B cell (primary cell): ENCODE data around the gene EEFSEC. TPM values are rescaled to one million over a fixed set of nuclear protein-coding genes. Genes with fewer than 3 reads are reported as not detected.

Experiments
- ATAC-seq: fragments of 200-7000 bp; cut with Tn5 transposase; one replicate; pipeline ENCODE4 v1.10.0; 2021; ENCODE audit warnings: low read depth, mild to moderate bottlenecking, moderate number of reproducible peaks, moderate library complexity
- CTCF ChIA-PET: fragments of 350-600 bp; sonication (Branson Sonifier 250); formaldehyde crosslinking; loops from one replicate; lab custom pipeline; 2021; ENCODE audit warnings: antibody characterized with exemption, inconsistent platforms; lab: Charles Lee
- POLR2A ChIA-PET: fragments of 350-600 bp; sonication (Branson Sonifier 250); formaldehyde crosslinking; loops from one replicate; lab custom pipeline; 2021; ENCODE audit warnings: antibody characterized with exemption; lab: Charles Lee
- DNase-seq: peaks from one replicate; pipeline ENCODE4 v3.0.0; 2013
- H2AFZ ChIP-seq: 2 replicates; pipeline ENCODE4 v1.6.1; 2012; ENCODE audit warnings: mild to moderate bottlenecking, low read depth, low read length; ENCODE audit not compliant: insufficient read depth, poor library complexity, severe bottlenecking
- H3K27ac ChIP-seq, 2 donors: 1 replicate in 1 of 2; 2 replicates in 1 of 2; pipeline ENCODE4 v1.5.1; 2012 to 2013; ENCODE audit warnings: low read length in 2 of 2, mild to moderate bottlenecking in 2 of 2, moderate library complexity in 1 of 2
- H3K27me3 ChIP-seq, 4 experiments: fragments of 200-600 bp in 1 of 4; sonication (generic) in 1 of 4; replicated peaks in 1 of 4; 1 replicate in 2 of 4; 2 replicates in 2 of 4; pipeline versions ENCODE4 v1.6.1 to v1.7.0; 2013 to 2016; ENCODE audit warnings: low read length in 3 of 4, mild to moderate bottlenecking in 2 of 4, mixed read lengths in 1 of 4, moderate library complexity in 1 of 4; ENCODE audit not compliant: insufficient read depth in 4 of 4, control insufficient read depth in 3 of 4; ENCODE audit errors: control extremely low read depth in 1 of 4
- H3K36me3 ChIP-seq, 2 experiments: replicated peaks in 1 of 2; 1 replicate in 1 of 2; 2 replicates in 1 of 2; pipeline versions ENCODE4 v1.6.1 to v1.7.1; 2013; ENCODE audit warnings: low read length in 1 of 2; ENCODE audit not compliant: insufficient read depth in 2 of 2, control insufficient read depth in 1 of 2; ENCODE audit errors: control extremely low read depth in 1 of 2, extremely low read depth in 1 of 2
- H3K4me1 ChIP-seq, 2 donors: fragments of 200-600 bp in 1 of 2; sonication (generic) in 1 of 2; 1 replicate in 1 of 2; 2 replicates in 1 of 2; pipeline versions ENCODE4 v1.5.1 to v1.6.1; 2013 to 2017; ENCODE audit warnings: low read length in 2 of 2; ENCODE audit not compliant: control insufficient read depth in 2 of 2, insufficient read depth in 2 of 2
- H3K4me2 ChIP-seq: replicated peaks from 2 replicates; pipeline ENCODE3; 2012; ENCODE audit warnings: mild to moderate bottlenecking, low read depth, low read length; ENCODE audit not compliant: poor library complexity, severe bottlenecking
- H3K4me3 ChIP-seq, 5 experiments: fragments of 200-600 bp in 1 of 5; sonication (generic) in 1 of 5; 1 replicate in 3 of 5; 2 replicates in 2 of 5; pipeline versions ENCODE4 v1.5.1 to v1.7.0; 2011 to 2016; ENCODE audit warnings: low read length in 4 of 5, mild to moderate bottlenecking in 4 of 5, low read depth in 2 of 5, control low read depth in 1 of 5, moderate library complexity in 1 of 5; ENCODE audit not compliant: insufficient read depth in 1 of 5; ENCODE audit errors: control extremely low read depth in 1 of 5, extremely low read depth in 1 of 5
- H3K79me2 ChIP-seq: fragments of 200-600 bp; sonication (generic); one replicate; pipeline ENCODE4 v1.6.0; 2016; ENCODE audit warnings: low read length; ENCODE audit not compliant: control insufficient read depth, insufficient read depth
- H3K9ac ChIP-seq: fragments of 200-600 bp; sonication (generic); 2 replicates; pipeline ENCODE4 v1.6.1; 2017; ENCODE audit warnings: mild to moderate bottlenecking, low read length, moderate library complexity
- H3K9me3 ChIP-seq, 3 donors: one replicate each; pipeline versions ENCODE4 v1.6.1 to v1.7.1; 2013; ENCODE audit warnings: low read length in 2 of 3; ENCODE audit not compliant: control insufficient read depth in 2 of 3, insufficient read depth in 1 of 3; ENCODE audit errors: control extremely low read depth in 1 of 3
- H4K20me1 ChIP-seq: 2 replicates; pipeline ENCODE4 v1.6.0; 2012; ENCODE audit warnings: mild to moderate bottlenecking, low read length; ENCODE audit not compliant: insufficient read depth, control insufficient read depth, poor library complexity, severe bottlenecking
- H3K27ac Mint-ChIP-seq: one replicate; pipeline ENCODE4 v1.8.0; 2021; ENCODE audit warnings: mixed read lengths
- H3K27me3 Mint-ChIP-seq: one replicate; pipeline ENCODE4 v1.8.0; 2021; ENCODE audit warnings: mixed read lengths
- H3K4me1 Mint-ChIP-seq: one replicate; pipeline ENCODE4 v1.8.0; 2021; ENCODE audit warnings: mixed read lengths
- H3K4me3 Mint-ChIP-seq: one replicate; pipeline ENCODE4 v1.8.0; 2021; ENCODE audit warnings: mixed read lengths
- H3K9me3 Mint-ChIP-seq: one replicate; pipeline ENCODE4 v1.8.0; 2022; ENCODE audit warnings: mixed read lengths; ENCODE audit not compliant: insufficient read depth
- EZH2 ChIP-seq: IDR thresholded peaks from 2 replicates; pipeline ENCODE4 v1.6.1; 2012; ENCODE audit warnings: borderline replicate concordance, low read depth, mild to moderate bottlenecking, moderate library complexity, low read length; ENCODE audit not compliant: insufficient read depth, poor library complexity, severe bottlenecking
- WGBS: methylation state at CpG from one replicate; pipeline ENCODE4 v1.1.5; 2013; ENCODE audit warnings: missing lambda C conversion rate; ENCODE audit not compliant: insufficient coverage; 5-methylcytosine and 5-hydroxymethylcytosine counted together
- intact Hi-C: fragments of 100-400 bp; cut with micrococcal nuclease; formaldehyde crosslinking; loops from one replicate; pipeline ENCODE4 v1.10.0; 2022
- polyA plus RNA-seq: library from polyadenylated mRNA; depleted of rRNA; stranded (reverse); fragments of >200 nt; gene quantifications from 2 replicates; pipeline ENCODE4 v1.2.3, GENCODE V29; 2012
- total RNA-seq, 2 donors: library from RNA; stranded (reverse); fragments of 120-200 nt in 1 of 2; gene quantifications; 1 replicate in 1 of 2; 2 replicates in 1 of 2; pipeline versions ENCODE4 v1.2.3 to v1.2.4, GENCODE V29; 2013 to 2022
- TF ChIP-seq, protein P1 (sequence below): fragments of 200-600 bp; IDR thresholded peaks from one replicate; pipeline ENCODE4 v1.8.0; 2022; ENCODE audit warnings: antibody characterized with exemption, mild to moderate bottlenecking

The EEFSEC gene
- total and polyA plus RNA-seq, 2 donors (not counting 1 experiment from before 2014, with no cell fraction given) = 17.9 to 18.4 TPM

GRCh38 chr3:128422762-128423524 lies 269.7 kb downstream of the EEFSEC start:
- no peaks in the 10 kb centered on the region for H3K4me1 Mint-ChIP-seq

More at GRCh38 chr3:128422762-128423524, 269.7 kb downstream of the EEFSEC start:
- Mint-ChIP-seq H3K27me3 (peaks cover 6% of the 10 kb centered on the region), H3K4me3 (no peak overlapping the region), H3K9me3 (no peaks in the 10 kb centered on the region), H3K27ac (no peak overlapping the region)
- Histone ChIP-seq H3K4me2 (no peak overlapping the region), H3K9me3 (peaks cover 0 to 12% (median 0%) of the 10 kb centered on the region in 3 donors), H3K36me3 (no peaks in the 10 kb centered on the region), H3K27ac (no peak overlapping the region), H3K27me3 (peaks cover 0 to 19% (median 1%) of the 10 kb centered on the region in 4 experiments), H3K4me1 (peaks cover 3 to 4% of the 10 kb centered on the region in 2 donors), H2AFZ (no peak overlapping the region), H4K20me1 (no peaks in the 10 kb centered on the region), H3K9ac (no peak overlapping the region), H3K4me3 (no peak overlapping the region), H3K79me2 (no peaks in the 10 kb centered on the region)
- DNase-seq = no peak
- ChIA-PET CTCF (no interaction called here), POLR2A (no interaction called here)
- TF ChIP-seq, protein P1, sequence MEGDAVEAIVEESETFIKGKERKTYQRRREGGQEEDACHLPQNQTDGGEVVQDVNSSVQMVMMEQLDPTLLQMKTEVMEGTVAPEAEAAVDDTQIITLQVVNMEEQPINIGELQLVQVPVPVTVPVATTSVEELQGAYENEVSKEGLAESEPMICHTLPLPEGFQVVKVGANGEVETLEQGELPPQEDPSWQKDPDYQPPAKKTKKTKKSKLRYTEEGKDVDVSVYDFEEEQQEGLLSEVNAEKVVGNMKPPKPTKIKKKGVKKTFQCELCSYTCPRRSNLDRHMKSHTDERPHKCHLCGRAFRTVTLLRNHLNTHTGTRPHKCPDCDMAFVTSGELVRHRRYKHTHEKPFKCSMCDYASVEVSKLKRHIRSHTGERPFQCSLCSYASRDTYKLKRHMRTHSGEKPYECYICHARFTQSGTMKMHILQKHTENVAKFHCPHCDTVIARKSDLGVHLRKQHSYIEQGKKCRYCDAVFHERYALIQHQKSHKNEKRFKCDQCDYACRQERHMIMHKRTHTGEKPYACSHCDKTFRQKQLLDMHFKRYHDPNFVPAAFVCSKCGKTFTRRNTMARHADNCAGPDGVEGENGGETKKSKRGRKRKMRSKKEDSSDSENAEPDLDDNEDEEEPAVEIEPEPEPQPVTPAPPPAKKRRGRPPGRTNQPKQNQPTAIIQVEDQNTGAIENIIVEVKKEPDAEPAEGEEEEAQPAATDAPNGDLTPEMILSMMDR = no peak
- no peak for TF ChIP-seq EZH2
- WGBS = 89% methylated on average over 1 of the region's 3 CpGs
- no peak for ATAC-seq
- intact Hi-C loops = no loop called here
